Heart right ventricle (tissue), 16 donors: ENCODE measurements around the gene VPS52. TPM values are rescaled to one million over a fixed set of nuclear protein-coding genes. Genes with fewer than 3 reads are reported as not detected.
A peak's percentile ranks its signal among the peaks of the same experiment; 100 is the strongest.

ENCODE experiments used
- ATAC-seq, 8 donors: fragments of 200-7000 bp; cut with Tn5 transposase; one replicate each; pipeline ENCODE4 v1.9.1; 2020; ENCODE audit warnings: mild to moderate bottlenecking in 8 of 8, moderate library complexity in 8 of 8, moderate number of reproducible peaks in 1 of 8
- DNase-seq, 2 donors: peaks; one replicate each; pipeline ENCODE4 v3.0.0-alpha.2; 2020
- H3K27ac ChIP-seq, 10 donors: fragments of 200-600 bp; sonication (generic) in 2 of 10; one replicate each; pipeline versions ENCODE4 v1.5.0 to v1.8.0; 2020 to 2022; ENCODE audit warnings: mild to moderate bottlenecking in 3 of 10
- H3K27me3 ChIP-seq, 7 donors: fragments of 200-600 bp; one replicate each; pipeline ENCODE4 v1.8.0; 2021 to 2022; ENCODE audit warnings: mild to moderate bottlenecking in 2 of 7
- H3K36me3 ChIP-seq, 9 donors: fragments of 200-600 bp; sonication (generic) in 1 of 9; one replicate each; pipeline versions ENCODE4 v1.5.0 to v1.8.0; 2020 to 2022; ENCODE audit warnings: mild to moderate bottlenecking in 2 of 9
- H3K4me1 ChIP-seq, 9 donors: fragments of 200-600 bp; sonication (generic) in 1 of 9; one replicate each; pipeline versions ENCODE4 v1.5.0 to v1.8.0; 2020 to 2022; ENCODE audit warnings: mild to moderate bottlenecking in 4 of 9
- H3K4me3 ChIP-seq, 10 donors: fragments of 200-600 bp; sonication (generic) in 2 of 10; one replicate each; pipeline versions ENCODE4 v1.5.0 to v1.8.0; 2020 to 2022; ENCODE audit warnings: mild to moderate bottlenecking in 7 of 10, moderate library complexity in 2 of 10
- H3K9me3 ChIP-seq, 11 donors: fragments of 200-600 bp in 10 of 11; sonication (generic) in 2 of 11; one replicate each; pipeline versions ENCODE4 v1.5.0 to v1.8.0; 2013 to 2022; ENCODE audit warnings: mild to moderate bottlenecking in 2 of 11, control low read depth in 1 of 11, moderate library complexity in 1 of 11
- WGBS, 2 donors: extraction: QIAGEN DNeasy Blood & Tissue Kit; methylation state at CpG; one replicate each; pipeline ENCODE4 v1.1.7; 2013; ENCODE audit warnings: inconsistent platforms in 1 of 2; 5-methylcytosine and 5-hydroxymethylcytosine counted together
- intact Hi-C, 10 donors: fragments of 100-400 bp; cut with DNase I; formaldehyde crosslinking; loops; one replicate each; pipeline versions ENCODE4 v1.11.1 to v1.14.2; 2022
- polyA plus RNA-seq, 2 donors: library from polyadenylated mRNA; stranded (reverse); fragments of 200-250 nt; gene quantifications; one replicate each; pipeline ENCODE4 v1.2.3, GENCODE V29; 2013
- total RNA-seq, 10 donors: library from RNA; stranded (reverse); fragmentation: NEBNext Ultra II Directional in 3 of 10; extraction: Animal tissue kit (Norgen Biotek cat#: 25700) in 3 of 10; gene quantifications; one replicate each; pipeline versions ENCODE4 v1.2.1 to v1.2.4, GENCODE V29; 2021 to 2023
- TF ChIP-seq, protein P1 (sequence below), 9 donors: fragments of 200-600 bp; sonication (generic) in 2 of 9; IDR thresholded peaks; one replicate each; pipeline versions ENCODE4 v1.5.0 to v1.8.0; 2021 to 2022; ENCODE audit warnings: antibody characterized with exemption in 9 of 9, mild to moderate bottlenecking in 5 of 9, moderate library complexity in 1 of 9
- donor health status: Arrhythmogenic right ventricular cardiomyopathy.
- donor health status: ischemic (EF 13 %, LVEDD 7.1; RV severe dilation, severe dysfunction).
- donor health status: healthy with polysubstance abuse.
- donor health status: DM: no; HTN: yes; CAD: no.
- donor health status: DM: no; HTN: no; CAD: no.
- donor health status: ischemic (EF 25% LVEDD 6.9; RV normal size, moderate dysfunction).
- donor health status: ischemic (EF 25% LVEDD 5.7; RV mildly dilated, moderate dysfunction).
- donor health status: healthy.
- donor health status: DM: yes; HTN: yes; CAD: no.
- donor health status: Ischemic cardiomyopathy.
- donor health status: ischemic (EF 35%, LVEDD 5.7; RV mildly dilated, moderate dysfunction).
- donor health status: nonischemic (EF 11% LVEDD 7.7; RV severe dilation, severe dysfunction).
- donor health status: DM: yes; HTN: yes; CAD: no.
- donor health status: PGD.
- donor health status: ischemic (EF 29% LVEDD 5.4; RV normal size, mild dysfunction).
- donor health status: nonischemic (EF 23%, LVEDD 6.1; RV moderate dilation, normal function).

Gene VPS52
- total and polyA plus RNA-seq, 12 donors, result 25.2 to 45.7 (median 35.9) TPM

DNA sequence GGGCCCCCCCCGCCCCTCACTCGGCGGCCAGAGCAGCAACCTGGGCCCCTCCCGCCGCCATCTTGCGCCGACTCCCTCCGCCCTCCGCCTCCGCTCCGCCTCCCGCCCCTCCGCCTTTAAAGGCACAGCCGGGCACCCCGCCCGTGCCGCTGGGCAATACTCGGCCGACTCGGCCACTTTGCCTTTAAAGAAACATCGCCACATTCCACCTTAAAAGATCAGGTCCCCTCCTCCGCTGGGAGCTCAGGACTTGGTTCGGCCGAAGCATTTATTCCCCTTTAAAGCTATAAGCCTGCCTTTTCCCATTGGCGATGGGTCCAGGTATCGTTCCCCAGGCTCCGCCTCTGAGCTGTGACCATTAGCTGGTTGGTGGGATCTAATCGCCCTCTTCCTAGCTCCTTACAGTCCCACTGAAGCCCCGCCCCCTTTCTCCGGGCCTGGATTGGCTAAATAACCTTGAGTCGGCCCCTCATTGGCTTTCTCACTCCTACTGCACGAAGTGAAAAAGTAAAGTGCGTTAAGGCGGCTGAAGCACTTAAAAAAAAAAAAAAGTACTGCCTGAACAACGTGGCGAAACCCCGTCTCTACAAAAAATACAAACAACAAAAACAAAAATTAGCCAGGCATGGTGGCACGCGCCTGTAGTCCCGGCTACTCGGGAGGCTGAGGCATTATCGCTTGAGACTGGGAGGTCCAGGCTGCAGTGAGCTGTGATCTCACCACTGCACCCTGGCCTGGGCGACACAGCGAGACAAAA, 46.2 kb upstream of the VPS52 start, which contains the start of gene ZBTB22:
Gene ZBTB22, minus strand, starts transcription at position 76 of the 757 bp plus-strand sequence. CDS start 828 bp downstream, outside the sequence.
- no peaks in the 10 kb centered on the region for H3K9me3 ChIP-seq
- 1 to 2% methylated on average over 43 to 44 of the region's 44 CpGs for WGBS, 2 donors
- peak within 1 kb of the TSS in 9 of 10 donors; percentile 75 to 93 (median 86) for H3K27ac ChIP-seq
- intact Hi-C loops, result loop anchor here in 5 of 10 donors (2.0 to 10.0 kb wide), 3 partner anchors 19 to 97 kb away; partner anchors contain the start of genes CUTA (in 2 of the 5), PHF1 (in 2 of the 5), RGL2 (in 2 of the 5) and RPS18 (in 1 of the 5)
- peak within 1 kb of the TSS; percentile 5 to 73 (median 60) for H3K4me3 ChIP-seq
- TF ChIP-seq, protein P1, sequence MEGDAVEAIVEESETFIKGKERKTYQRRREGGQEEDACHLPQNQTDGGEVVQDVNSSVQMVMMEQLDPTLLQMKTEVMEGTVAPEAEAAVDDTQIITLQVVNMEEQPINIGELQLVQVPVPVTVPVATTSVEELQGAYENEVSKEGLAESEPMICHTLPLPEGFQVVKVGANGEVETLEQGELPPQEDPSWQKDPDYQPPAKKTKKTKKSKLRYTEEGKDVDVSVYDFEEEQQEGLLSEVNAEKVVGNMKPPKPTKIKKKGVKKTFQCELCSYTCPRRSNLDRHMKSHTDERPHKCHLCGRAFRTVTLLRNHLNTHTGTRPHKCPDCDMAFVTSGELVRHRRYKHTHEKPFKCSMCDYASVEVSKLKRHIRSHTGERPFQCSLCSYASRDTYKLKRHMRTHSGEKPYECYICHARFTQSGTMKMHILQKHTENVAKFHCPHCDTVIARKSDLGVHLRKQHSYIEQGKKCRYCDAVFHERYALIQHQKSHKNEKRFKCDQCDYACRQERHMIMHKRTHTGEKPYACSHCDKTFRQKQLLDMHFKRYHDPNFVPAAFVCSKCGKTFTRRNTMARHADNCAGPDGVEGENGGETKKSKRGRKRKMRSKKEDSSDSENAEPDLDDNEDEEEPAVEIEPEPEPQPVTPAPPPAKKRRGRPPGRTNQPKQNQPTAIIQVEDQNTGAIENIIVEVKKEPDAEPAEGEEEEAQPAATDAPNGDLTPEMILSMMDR (IDR thresholded peaks at IDR 0.05), result no peak
- ATAC-seq (peak; percentile 76 to 86 (median 80)), DNase-seq (peak; percentile 97 to 99)
- H3K36me3 ChIP-seq, result peaks cover 0 to 41% (median 17%) of the 10 kb centered on the region in 9 donors
- H3K27me3 ChIP-seq, result no peaks in the 10 kb centered on the region
- peaks cover 14 to 70% (median 63%) of the 10 kb centered on the region in 9 donors for H3K4me1 ChIP-seq

DNA sequence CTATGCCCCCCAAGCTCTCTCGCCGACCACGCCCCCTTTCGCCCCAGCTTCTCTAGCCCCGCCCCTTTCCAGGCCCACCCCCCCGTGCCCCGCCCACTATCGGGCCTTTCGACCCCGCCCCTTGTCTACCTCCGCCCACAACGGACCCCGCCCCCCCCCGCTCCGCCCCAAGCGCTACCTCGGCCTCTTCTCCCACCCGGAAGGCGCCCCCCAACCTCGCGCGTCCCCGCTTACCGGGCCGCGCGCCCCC, 45.7 kb upstream of the VPS52 start:
- no peaks in the 10 kb centered on the region for H3K9me3 ChIP-seq
- ATAC-seq, result peak in 7 of 8 donors; percentile 0 to 4 (median 0)
- peaks cover 17 to 74% (median 68%) of the 10 kb centered on the region in 9 donors for H3K4me1 ChIP-seq
- DNase-seq, result peak in 1 of 2 donors; percentile 58
- intact Hi-C loops, result loop anchor here in 5 of 10 donors (2.0 to 10.0 kb wide), 3 partner anchors 19 to 97 kb away; partner anchors contain the start of genes CUTA (in 2 of the 5), PHF1 (in 2 of the 5), RGL2 (in 2 of the 5) and RPS18 (in 1 of the 5)
- H3K27ac ChIP-seq, result peak overlapping the region in 9 of 10 donors; percentile 75 to 93 (median 86)
- TF ChIP-seq, protein P1 (IDR thresholded peaks at IDR 0.05), result no peak
- peak overlapping the region; percentile 5 to 73 (median 60) for H3K4me3 ChIP-seq
- H3K27me3 ChIP-seq, result no peaks in the 10 kb centered on the region
- H3K36me3 ChIP-seq, result peaks cover 0 to 41% (median 17%) of the 10 kb centered on the region in 9 donors
- 0 to 1% methylated on average over 10 to 22 of the region's 27 CpGs for WGBS, 2 donors

DNA sequence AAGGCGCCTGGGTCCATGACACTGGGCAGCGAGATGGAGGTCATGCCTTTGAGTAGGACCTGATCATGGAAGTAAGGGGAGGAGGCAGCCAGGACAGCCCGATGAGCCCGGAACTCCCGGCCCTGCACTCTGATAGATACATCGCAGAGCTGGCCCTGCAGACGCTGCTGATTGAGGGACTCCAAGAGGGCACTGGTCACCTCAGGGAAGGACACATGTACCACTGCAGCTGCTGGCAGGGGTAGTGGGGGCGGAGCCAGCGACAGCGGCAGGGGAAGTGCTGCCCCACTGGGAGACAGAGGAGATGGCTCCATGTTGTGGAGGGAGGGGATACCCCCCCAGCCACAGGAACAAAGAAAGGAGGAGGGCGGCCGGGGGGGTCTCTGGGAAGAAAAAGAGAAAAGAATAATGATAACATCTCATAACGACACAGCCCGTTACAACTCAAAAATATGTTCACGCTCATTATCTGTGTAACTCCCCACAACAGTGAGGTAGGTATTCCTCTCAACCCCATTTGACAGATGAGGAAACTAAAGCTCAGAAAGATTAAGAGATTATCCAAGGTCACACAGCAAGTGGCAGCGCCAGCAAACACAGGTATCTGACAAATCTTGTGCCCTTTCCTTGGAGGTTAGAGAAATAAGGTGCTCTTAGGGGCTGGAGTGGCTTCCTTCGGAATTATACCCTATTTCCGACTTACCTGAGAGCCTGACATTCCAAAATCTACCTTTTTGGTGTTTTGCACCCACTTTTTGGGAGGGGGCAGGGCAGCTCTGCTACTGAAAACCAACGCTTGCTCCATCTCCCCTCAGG, 45.1 kb upstream of the VPS52 start:
- H3K27me3 ChIP-seq, result no peaks in the 10 kb centered on the region
- no peaks in the 10 kb centered on the region for H3K9me3 ChIP-seq
- peak in 1 of 2 donors; percentile 57 for DNase-seq
- peak in 1 of 8 donors; percentile 4 for ATAC-seq
- H3K27ac ChIP-seq, result peak overlapping the region in 9 of 10 donors; percentile 75 to 93 (median 86)
- peak overlapping the region in 9 of 10 donors; percentile 37 to 73 (median 63) for H3K4me3 ChIP-seq
- peaks cover 17 to 75% (median 68%) of the 10 kb centered on the region in 9 donors for H3K4me1 ChIP-seq
- TF ChIP-seq, protein P1 (IDR thresholded peaks at IDR 0.05), result no peak
- H3K36me3 ChIP-seq, result peaks cover 0 to 43% (median 17%) of the 10 kb centered on the region in 9 donors
- 68 to 72% methylated on average over 19 of the region's 19 CpGs for WGBS, 2 donors
- intact Hi-C loops, result loop anchor here in 5 of 10 donors (2.0 to 10.0 kb wide), 3 partner anchors 18 to 98 kb away; partner anchors contain the start of genes CUTA (in 2 of the 5), PHF1 (in 2 of the 5), RGL2 (in 2 of the 5) and RPS18 (in 1 of the 5)
